NAMALWA (cell line): ENCODE measurements around the gene CENPP.

Experiments used
- DNase-seq: peaks from one replicate; pipeline ENCODE4 v3.0.0-alpha.2; 2015; ENCODE audit warnings: low spot score

Gene CENPP

DNA sequence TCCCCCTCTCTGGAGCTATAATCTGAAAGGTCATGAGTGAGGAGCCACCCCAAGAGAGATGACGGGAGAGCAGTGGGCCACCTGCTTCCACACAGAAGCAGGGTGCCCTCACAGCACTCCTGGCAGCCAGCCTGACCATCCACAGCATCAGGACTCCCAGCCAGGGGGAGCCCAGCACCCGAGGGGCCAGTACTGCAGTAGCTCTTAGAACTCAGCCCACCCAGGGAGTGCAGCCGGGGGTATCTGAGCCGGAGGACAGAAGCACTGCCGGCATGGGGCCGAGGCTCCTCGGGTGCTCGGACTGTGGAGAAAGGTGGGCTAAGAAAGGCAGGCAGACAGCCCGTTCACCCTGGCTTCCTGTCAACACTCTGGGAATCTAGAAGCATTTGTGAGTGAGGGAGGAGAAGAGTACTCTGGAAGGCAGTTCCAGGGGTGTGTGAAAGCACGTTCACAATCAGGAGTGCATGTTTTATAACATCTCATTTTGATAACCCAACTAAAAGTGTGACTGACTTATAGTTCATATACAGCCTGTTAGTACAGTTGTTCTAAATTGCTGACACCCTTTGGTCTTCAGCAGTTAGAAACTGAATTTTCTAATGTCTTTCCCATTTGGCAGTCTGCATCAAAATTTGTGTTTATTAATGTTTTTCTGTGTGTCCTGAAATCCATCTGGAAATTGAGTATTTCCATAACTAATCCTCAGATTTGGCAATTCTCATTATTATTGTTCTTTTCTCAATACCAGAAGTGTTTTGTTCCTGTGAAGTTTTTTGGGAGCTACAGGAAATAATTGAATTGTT, 182.5 kb downstream of the CENPP start:
- DNase-seq: no peak

DNA sequence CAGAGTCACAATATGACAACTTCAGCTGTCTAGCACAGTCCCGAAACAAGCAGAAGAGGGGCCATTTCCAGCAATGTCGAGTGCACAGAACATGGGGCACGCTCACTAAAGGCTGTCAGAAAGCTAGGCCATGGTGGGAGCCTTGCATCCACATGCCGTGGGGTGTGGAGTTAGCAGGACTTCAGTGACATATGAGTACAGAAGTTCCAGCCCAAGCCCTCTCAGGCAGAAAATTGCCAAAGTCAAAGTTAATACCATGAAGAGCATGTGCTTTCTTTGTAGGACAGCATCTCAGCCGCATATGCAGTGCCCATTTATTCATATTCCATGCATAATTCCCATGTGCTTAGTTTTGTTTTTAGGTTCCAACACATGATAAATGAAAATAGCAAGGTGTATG, 183.3 kb downstream of the CENPP start:
- no peak for DNase-seq

DNA sequence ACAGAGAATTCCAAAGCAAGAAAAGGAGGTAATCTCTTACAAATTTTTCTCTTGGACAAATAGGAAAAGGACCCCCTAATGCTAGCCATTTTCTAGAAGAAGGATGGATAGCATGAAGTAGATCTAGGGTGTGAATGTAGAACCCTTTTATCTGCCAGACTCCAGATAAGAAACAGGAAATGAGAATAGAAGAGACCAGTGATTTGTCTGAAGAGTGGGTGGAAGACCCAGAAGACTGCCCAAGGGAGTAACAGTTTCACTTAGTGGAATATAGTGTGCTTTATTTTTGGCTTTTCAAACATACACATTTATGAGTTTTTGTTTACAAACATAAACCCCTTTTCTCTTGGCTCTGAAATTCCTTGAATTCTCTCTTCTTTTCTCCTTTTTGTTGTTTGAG, 185.0 kb downstream of the CENPP start:
- no peak for DNase-seq

DNA sequence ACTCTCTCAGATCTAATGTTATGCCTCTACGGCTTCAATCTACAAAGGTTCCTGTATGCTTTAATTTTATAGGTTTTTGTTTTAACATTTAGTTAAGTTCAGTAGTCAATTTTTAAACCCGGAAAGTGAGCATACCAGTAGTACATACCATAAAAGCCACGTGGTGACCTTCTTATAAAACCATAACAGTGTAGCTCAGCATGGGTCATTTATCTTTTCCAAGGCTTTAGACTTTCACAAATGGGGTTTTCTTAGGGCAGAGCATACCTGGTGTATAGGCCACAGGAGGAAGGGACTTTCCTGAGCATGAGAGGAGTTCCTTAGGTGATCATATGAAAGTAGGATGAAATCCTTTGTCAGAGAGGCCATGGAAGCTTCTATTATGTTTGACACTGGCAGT, 186.9 kb downstream of the CENPP start:
- DNase-seq: no peak

- DNase-seq: no peak
Observed at GRCh38 chr9:92513349-92513748, 187.6 kb downstream of the CENPP start.

DNA sequence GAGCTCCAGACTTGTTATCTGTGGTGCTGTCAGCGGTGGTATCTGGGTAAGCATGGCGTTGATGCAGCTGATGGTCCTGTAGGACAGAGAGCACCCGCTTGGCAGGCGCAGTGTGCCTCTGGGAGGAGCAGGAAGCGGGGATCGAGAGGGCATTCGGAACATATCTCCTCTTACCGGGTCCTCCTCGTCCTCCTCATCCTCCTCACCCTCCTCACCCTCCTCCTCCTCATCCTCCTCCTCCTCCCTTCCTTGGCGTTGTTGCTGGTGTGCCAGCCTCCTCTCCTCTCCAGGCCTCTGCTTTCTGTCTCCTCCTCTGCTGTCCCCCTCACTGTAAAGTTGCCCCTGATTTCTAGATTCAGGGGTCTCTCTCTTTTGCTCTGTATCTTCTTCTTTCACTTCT, 188.9 kb downstream of the CENPP start:
- DNase-seq: no peak

GRCh38 chr9:92516521-92516920, 190.8 kb downstream of the CENPP start:
- no peak for DNase-seq

DNA sequence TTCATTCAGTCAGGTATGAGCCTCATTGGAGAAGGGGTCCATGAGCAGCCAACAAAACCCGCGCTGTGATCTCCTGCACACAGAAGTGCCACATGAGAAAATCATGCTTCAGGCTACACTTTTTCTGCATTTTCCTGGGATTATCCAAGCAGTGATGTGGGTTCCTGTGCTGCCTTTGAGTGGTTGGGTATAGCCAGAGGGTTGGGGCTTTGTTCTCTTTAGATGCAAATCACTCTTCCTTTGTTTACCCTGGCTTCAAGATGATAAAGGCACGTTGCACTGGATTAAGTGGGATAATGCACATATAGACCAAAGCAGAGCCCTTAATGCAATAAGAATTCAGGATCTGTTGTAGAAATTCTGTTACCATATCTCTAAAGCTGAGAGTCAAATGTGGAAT, 191.3 kb downstream of the CENPP start:
- no peak for DNase-seq

- DNase-seq: no peak
Observed at GRCh38 chr9:92518199-92518598, 192.4 kb downstream of the CENPP start.

DNA sequence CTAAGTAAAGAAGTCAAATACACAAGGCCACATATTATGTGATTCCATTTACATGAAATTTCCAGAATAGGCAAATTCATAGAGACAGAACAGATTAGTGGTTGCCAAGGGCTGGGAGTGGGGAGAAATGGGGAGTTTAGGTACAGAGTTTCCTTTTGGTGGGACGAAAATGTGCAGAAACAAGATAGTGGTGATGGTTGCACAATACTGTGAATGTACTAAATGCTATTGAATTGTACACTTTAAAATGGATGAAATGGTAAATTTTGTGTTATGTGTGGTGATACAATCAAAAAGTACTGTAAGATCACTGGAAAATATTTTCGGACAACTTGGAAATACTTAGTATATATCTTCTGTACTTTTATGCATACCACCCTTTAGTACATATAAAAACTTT, 195.1 kb downstream of the CENPP start:
- DNase-seq: no peak

DNA sequence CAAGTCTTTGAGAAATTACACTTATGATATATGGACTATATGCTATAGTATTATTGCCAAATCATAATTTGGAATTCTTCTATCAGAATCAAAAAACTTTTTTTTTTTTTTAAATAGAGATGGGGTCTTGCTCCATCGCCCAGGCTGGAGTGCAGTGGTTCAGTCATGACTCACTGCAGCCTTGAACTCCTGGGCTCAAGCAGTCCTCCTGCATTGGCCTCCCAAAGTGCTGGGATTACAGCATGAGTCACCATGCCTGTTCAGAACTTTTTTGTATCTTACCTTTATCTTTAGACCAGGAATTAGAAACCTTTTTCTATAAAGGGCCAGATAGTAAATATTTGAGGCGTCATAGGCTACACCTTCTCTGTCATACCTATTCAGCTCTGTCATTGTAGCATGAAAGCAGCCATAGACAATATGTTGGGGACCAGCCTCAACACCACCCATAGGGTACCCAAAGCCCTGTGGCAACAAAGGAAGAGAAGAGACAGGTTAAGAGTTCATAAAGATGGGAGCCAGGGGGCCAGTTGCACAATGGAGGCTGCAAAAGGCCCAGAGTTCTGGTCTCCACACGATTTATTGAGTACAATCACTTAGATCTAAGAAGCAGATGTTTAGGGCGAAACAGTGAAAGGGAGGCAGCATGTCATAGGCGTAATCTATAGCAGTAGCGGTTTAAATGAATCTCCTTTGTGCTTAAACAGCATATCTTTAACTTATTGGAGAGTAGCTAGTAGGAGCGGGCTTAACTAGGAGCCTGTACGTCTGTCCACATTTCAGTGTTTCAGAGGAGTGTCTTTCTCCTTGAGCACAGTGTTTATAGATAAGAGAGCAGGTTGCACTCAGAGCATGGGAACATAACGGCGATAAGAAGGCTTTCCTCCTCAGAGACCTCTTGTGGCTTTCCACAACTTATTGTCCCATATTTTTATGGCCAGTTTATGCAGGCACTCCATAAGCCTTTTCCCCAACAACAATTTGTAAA, 197.5 kb downstream of the CENPP start:
- DNase-seq: no peak

DNA sequence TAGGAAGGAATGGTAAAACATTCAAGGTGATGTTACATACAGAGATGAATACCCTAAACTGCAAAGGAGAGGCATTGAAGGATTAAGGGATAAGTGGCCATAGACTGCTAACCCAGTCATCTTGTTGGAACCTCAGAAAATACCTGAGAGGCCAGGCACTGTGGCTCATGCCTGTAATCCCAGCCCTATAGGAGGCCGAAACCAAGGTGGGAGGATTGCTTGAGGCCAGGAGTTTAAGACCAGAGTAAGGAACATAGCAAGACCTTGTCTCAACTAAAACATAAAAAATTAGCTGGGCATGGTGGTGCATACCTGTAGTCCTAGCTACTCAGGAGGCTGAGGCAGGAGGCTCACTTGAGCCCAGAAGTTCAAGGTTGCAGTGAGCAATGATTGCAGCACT, 199.1 kb downstream of the CENPP start:
- no peak for DNase-seq

DNA sequence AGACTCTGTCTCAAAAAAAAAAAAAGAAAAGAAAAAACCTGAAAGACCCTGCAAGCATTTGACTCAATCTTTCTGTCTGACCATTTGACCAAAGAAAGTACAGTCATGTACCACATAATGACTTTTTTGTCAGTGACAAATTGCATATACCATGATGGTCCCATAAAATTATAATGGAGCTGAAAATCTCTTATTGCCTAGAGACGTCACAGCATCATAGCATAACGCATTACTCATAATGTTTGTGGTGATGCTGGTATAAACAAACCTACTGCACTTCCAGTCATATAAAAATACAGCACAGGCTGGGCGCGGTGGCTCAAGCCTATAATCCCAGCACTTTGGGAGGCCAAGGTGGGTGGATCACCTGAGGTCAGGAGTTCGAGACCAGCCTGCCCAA, 199.6 kb downstream of the CENPP start:
- no peak for DNase-seq

GRCh38 chr9:92527291-92527828, 201.6 kb downstream of the CENPP start:
- DNase-seq: no peak

- DNase-seq: no peak
Observed at GRCh38 chr9:92527832-92528521, 202.2 kb downstream of the CENPP start.

DNA sequence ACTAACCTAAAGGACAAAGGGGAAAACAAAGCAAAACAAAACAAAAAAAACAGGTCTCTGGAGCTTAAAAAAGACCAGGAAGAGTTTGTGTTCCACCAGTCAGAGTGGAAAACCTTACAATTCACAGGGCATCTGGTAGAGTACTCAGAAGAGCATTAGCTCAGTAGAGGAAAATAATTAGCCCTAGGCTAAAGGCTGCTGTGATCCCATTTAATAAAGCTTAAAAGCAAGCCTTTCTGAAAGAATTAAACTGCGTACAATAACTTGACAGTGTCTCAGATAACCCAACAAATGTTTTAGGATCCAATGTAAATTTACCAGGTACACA, 202.7 kb downstream of the CENPP start:
- no peak for DNase-seq

GRCh38 chr9:92529124-92529523, 203.4 kb downstream of the CENPP start:
- no peak for DNase-seq

DNA sequence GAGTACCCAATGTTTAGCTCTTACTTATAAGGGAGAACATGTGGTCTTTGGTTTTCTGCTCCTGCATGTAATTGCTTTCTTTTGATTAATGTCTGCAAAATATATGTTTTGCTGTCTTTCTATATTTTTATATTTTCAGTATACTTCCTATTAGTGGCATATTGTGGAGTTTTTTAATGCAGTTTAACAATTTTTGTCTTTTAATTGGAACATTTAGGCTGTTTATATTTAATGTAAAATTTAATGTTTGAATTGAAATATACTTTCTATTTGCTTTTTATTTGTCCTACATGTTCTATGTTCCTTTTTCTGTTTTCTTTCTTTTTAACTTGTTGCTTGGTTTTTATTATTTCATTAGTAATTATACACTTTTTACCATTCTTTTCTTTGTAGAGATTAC, 205.1 kb downstream of the CENPP start:
- no peak for DNase-seq

- DNase-seq: no peak
Observed at GRCh38 chr9:92534204-92534603, 208.5 kb downstream of the CENPP start.

GRCh38 chr9:92534674-92535073, 208.9 kb downstream of the CENPP start:
- DNase-seq: peak; percentile 9

DNA sequence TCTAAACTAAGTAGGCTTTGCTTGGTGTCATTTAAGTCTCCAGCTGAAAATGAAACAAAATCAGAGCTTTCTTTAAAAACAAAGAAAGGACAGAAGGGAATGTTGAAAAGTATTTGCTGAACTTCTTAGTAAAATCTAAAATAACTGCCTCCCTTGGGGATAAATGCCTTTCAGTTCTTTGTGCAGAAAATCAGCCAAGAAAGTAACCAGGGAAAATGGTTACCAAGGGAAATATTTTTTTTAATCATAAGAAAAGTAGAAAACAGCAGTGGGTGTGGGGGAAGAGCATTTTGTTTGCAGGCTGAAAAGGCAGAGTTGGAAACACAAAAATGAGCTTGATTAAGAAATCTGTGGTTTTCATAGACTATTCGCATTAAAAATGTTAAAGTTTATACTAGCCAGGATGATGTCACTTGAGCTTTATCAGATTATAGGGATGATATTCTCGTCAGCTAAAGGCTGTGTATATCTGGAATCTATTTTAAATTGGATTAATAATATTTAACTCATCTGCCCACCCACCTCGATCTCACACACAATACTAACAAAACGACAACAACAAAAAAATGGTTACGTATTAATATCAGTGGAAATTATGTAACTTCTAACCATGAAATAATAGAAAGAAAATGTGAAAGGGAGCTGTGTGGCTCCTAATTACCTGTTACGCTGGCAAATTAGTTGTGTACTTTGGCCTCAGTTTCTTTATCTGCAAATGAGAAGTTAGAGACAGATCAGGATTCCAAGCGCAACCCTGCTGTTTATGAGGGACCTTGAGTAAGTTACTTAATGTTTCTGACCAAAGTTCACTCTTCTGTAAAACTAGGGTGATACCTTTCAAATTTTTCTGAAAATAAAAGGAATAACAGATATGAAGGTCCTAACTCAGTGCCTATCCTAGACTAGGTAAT, 210.4 kb downstream of the CENPP start, which contains the start of gene ECM2:
Gene ECM2 (minus strand): TSS at position 51 of the 911 bp plus-strand sequence. CDS start 13,124 bp downstream, outside the sequence.
- no peak for DNase-seq
